GM08714 (cell line): ENCODE measurements around the gene RAB3B.
A peak's percentile ranks its signal among the peaks of the same experiment; 100 is the strongest.
"Not testable (repeated sequence)": the region's sequence is repeated elsewhere in the genome, so short reads cannot be mapped to it uniquely, and the experiment has no call there.

ENCODE experiments used
- H3K4me3 ChIP-seq: fragments of 200-500 bp; sonication (Bioruptor generic); 2 replicates; pipeline ENCODE4 v1.5.1; 2014; ENCODE audit warnings: mild to moderate bottlenecking, low read length, inconsistent platforms
- ZNF274 ChIP-seq: IDR thresholded peaks from 2 replicates; pipeline ENCODE4 v1.6.1; 2012; ENCODE audit warnings: mild to moderate bottlenecking, low read depth, low read length

The RAB3B gene, protein sequence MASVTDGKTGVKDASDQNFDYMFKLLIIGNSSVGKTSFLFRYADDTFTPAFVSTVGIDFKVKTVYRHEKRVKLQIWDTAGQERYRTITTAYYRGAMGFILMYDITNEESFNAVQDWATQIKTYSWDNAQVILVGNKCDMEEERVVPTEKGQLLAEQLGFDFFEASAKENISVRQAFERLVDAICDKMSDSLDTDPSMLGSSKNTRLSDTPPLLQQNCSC

GRCh38 chr1:51990478-51990965, at the start of gene RAB3B:
TSS of gene RAB3B (minus strand) at chr1:51990700. CDS start at chr1:51977117, 13,583 bp downstream.
- TF ChIP-seq ZNF274: no peak

GRCh38 chr1:52037909-52038308, 47.4 kb upstream of the RAB3B start:
- H3K4me3 ChIP-seq: no peak overlapping the region
- no peak for TF ChIP-seq ZNF274

More at GRCh38 chr1:51990478-51990965, at the start of gene RAB3B:
- peak within 1 kb of the TSS; percentile 57; the same call in 1 of the 2 replicates for H3K4me3 ChIP-seq

- no peak overlapping the region for H3K4me3 ChIP-seq
- TF ChIP-seq ZNF274: no peak
Observed at GRCh38 chr1:52037402-52037814, 46.9 kb upstream of the RAB3B start.

GRCh38 chr1:52034050-52034384, 43.5 kb upstream of the RAB3B start:
- TF ChIP-seq ZNF274: no peak
- H3K4me3 ChIP-seq: peak overlapping the region; percentile 87; the same call in 1 of the 2 replicates

- no peak for TF ChIP-seq ZNF274
- H3K4me3 ChIP-seq: peak within 1 kb of the TSS; percentile 87
Observed at GRCh38 chr1:52033190-52034049, 42.9 kb upstream of the RAB3B start, which contains the start of gene KTI12. TSS of gene KTI12 (minus strand) at chr1:52033810. CDS start at chr1:52033761, 49 bp downstream.

DNA sequence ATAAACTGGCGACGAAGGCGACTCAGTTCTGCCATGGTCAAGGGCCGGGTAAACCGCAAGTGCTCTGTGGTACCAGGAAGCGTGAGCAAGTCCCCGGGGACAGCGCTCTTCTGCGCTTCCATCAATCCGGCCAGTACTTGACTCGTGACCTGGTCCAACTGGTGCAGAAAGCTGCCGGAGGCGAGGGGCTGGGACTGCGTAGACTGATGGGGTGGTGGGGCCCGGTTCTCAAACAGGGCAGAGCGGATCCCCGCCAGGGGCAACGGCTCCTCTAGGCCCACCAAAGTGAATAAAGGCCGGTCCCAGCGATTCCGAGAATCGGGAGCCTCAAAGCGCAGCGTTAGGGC, 42.3 kb upstream of the RAB3B start:
- no peak for TF ChIP-seq ZNF274
- H3K4me3 ChIP-seq: peak overlapping the region; percentile 87

- H3K4me3 ChIP-seq: peak overlapping the region; percentile 87
- TF ChIP-seq ZNF274: no peak
Observed at GRCh38 chr1:52032124-52032784, 41.8 kb upstream of the RAB3B start.

DNA sequence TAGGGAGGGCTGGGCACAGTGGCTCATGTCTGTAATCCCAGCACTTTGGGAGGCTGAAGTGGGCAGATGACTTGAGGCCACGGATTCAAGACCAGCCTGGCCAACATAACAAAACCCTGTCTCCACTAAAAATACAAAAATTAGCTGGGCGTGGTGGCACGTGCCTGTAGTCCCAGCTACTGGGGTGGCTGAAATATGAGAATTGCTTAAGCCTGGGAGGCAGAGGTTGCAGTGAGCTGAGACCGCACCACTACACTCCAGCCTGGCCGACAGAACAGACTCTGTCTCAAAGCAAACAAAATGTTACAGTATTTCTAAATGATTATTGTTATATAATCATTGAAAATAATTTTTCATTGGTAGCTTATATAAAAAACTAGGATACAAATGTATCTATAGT, 38.3 kb upstream of the RAB3B start:
- not testable (repeated sequence) for H3K4me3 ChIP-seq

- TF ChIP-seq ZNF274: no peak
- no peak overlapping the region for H3K4me3 ChIP-seq
Observed at GRCh38 chr1:52028328-52028727, 37.8 kb upstream of the RAB3B start.

GRCh38 chr1:52026278-52026677, 35.8 kb upstream of the RAB3B start:
- no peak for TF ChIP-seq ZNF274
- H3K4me3 ChIP-seq: no peak overlapping the region

- H3K4me3 ChIP-seq: no peak overlapping the region
- TF ChIP-seq ZNF274: no peak
Observed at GRCh38 chr1:52022133-52022532, 31.6 kb upstream of the RAB3B start.

- H3K4me3 ChIP-seq: no peak overlapping the region
- TF ChIP-seq ZNF274: no peak
Observed at GRCh38 chr1:52008071-52008809, 17.7 kb upstream of the RAB3B start.

DNA sequence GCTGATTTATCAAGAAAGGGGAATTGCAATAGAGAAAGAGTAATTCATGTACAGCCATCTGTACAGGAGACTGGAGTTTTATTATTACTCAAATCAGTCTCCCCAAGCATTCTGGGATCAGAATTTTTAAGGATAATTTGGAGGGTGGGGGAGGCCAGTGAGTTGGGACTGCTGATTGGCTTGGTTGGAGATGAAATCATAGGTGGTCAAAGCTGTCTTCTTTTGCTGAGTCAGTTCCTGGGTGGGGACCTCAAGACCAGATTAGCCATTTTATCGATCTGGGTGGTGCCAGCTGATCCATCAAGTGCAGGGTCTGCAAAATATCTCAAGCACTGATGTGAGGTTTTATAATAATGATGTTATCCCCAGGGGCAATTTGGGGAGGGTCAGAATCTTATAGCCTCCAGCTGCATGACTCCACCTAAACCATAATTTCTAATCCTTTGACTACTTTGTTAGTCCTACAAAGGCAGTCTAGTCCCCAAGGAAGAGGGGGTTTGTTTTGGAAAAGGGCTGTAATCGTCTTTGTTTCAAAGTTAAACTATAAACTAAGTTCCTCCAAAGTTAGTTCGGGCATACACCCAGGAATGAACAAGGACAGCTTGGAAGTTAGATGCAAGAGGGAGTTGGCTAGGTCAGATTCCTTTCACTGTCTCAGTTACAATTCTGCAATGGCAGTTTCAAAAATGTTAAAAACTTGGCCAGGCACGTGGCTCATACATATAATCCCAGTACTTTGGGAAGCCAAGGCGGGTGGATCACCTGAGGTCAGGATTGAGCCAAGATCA, 16.9 kb upstream of the RAB3B start:
- no peak for TF ChIP-seq ZNF274
- no peak overlapping the region for H3K4me3 ChIP-seq

DNA sequence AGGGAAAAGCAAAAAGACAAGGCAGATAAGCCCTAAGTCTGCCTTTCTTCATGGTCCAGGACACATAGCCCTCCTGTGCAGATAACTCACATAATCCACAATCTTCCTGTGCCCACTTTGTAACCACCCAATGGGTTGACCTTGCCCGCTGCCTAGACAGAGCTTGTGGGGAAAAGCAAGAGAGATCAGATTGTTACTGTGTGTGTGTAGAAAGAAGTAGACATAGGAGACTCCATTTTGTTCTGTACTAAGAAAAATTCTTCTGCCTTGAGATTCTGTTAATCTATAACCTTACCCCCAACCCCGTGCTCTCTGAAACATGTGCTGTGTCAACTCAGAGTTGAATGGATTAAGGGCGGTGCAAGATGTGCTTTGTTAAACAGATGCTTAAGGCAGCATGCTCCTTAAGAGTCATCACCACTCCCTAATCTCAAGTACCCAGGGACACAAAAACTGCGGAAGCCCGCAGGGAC, 15.6 kb upstream of the RAB3B start:
- not testable (repeated sequence) for H3K4me3 ChIP-seq

DNA sequence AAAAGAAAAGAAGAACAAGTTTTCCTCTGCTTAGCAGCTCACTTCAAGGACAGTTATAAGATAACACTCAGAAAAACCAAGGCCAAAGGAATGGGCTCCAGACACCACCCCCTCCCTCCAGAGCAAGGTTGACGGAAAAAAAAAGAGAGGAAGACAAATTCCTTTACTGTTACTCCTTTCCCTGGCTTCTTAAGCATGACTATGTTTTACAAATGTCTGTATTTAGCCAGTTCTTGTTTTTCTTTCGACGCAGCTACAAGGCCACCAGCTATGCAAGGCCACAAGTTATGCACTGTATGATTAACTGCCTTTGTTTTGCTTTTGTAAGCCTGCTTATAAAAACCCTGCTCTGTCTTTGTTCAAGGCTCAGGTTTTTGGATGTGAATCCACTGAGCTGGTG, 15.0 kb upstream of the RAB3B start:
- not testable (repeated sequence) for H3K4me3 ChIP-seq
